ENCODE measurements around the gene NTM.

- TF ChIP-seq EZH2 (IDR thresholded peaks at IDR 0.05), result no peak
- no peak for TF ChIP-seq FOXP2 (optimal IDR thresholded peaks at IDR 0.05; ENCODE audit: control extremely low read depth, extremely low read length, insufficient read depth)
Measured at GRCh38 chr11:131999955-132000354, 629.5 kb downstream of the NTM start.
